8988T (cell line): ENCODE measurements around the gene EMC7.
"Not testable (repeated sequence)": the region's sequence is repeated elsewhere in the genome, so short reads cannot be mapped to it uniquely, and the experiment has no call there.

Experiments used
- DNase-seq: peaks from one replicate; pipeline ENCODE4 v3.0.0; 2011

EMC7 gene

GRCh38 chr15:34101366-34102174 is at the start of gene EMC7, which contains the start of gene PGBD4:
Gene EMC7, minus strand, starts transcription at chr15:34101862. Its CDS starts 23 bp downstream, at chr15:34101839.
Gene PGBD4, plus strand, starts transcription at chr15:34102083. Its CDS starts 449 bp downstream, at chr15:34102532.
- DNase-seq, result peak; percentile 51

- DNase-seq, result no peak
These were observed 45.9 kb upstream of the EMC7 start for GRCh38 chr15:34147371-34148140.

GRCh38 chr15:34133511-34133910 is 31.8 kb upstream of the EMC7 start:
- no peak for DNase-seq

- DNase-seq, result no peak
These were observed 31.2 kb upstream of the EMC7 start for GRCh38 chr15:34132881-34133280.

GRCh38 chr15:34128898-34129297 is 27.2 kb upstream of the EMC7 start:
- DNase-seq, result no peak

DNA sequence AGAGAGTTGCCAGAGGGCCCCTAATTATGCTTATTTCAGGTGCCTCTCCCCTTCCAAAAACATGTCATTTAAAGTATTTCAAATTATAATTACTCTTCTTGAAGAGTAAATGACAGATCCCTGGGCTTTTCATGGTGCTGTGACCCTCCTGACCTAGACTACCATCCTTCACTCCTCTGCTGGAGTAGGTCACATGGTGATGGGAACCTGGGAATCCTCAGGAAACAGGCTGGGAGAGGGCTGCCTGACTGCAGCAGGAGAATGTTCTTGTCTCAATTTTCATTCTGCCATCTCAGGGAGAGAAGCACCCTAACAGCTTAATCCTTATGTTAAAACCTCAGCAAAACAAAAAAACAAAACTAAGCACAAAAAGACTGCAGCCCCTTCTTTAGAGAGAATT is 24.9 kb upstream of the EMC7 start:
- DNase-seq, result no peak

GRCh38 chr15:34125945-34126344 is 24.3 kb upstream of the EMC7 start:
- no peak for DNase-seq

GRCh38 chr15:34124651-34125050 is 23.0 kb upstream of the EMC7 start:
- no peak for DNase-seq

GRCh38 chr15:34122771-34123183 is 21.1 kb upstream of the EMC7 start:
- DNase-seq, result no peak

- DNase-seq, result not testable (repeated sequence)
These were observed 20.1 kb upstream of the EMC7 start for GRCh38 chr15:34121786-34122185.

GRCh38 chr15:34120420-34120819 is 18.8 kb upstream of the EMC7 start:
- not testable (repeated sequence) for DNase-seq

DNA sequence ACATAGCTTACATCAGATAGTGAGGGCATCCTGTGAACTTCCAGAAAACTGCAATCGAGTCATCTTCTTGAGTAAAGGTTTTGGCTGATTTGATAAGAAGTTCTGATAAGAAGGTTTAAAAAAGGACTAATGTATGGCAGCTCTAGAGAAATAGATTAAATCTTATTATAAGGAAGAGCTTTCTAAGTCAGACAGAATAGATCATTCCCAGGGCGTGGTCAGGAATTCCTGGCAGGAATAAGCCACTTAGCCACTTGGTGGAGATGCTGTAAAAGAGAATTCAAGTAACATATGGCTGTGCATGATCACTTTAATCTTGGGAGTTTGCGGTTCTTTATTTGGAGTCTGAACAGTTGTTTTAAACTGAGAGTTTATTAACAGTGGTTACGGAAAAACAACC is 17.6 kb upstream of the EMC7 start:
- no peak for DNase-seq

DNA sequence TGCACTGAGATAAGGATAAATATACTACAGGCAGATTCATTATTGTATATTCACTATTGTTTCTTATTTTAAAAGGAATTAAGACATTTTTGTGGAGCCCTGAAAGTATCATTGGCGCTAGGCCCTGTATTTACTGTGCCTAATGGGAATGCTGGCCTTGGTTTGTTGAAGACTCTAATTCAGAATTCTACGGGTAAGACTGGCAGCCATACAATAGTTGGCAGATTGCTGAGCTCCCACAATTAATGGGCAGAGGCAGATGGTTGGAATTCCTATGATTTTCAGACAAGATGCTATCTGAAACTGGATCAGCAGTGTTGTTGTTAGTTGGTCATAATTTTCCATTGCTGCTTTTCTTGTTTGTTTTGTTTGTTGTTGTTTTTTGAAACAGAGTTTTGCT is 15.0 kb upstream of the EMC7 start:
- no peak for DNase-seq

- DNase-seq, result no peak
These were observed 13.1 kb upstream of the EMC7 start for GRCh38 chr15:34114739-34115138.

GRCh38 chr15:34114215-34114614 is 12.6 kb upstream of the EMC7 start:
- no peak for DNase-seq

GRCh38 chr15:34111488-34111887 is 9.8 kb upstream of the EMC7 start:
- no peak for DNase-seq

DNA sequence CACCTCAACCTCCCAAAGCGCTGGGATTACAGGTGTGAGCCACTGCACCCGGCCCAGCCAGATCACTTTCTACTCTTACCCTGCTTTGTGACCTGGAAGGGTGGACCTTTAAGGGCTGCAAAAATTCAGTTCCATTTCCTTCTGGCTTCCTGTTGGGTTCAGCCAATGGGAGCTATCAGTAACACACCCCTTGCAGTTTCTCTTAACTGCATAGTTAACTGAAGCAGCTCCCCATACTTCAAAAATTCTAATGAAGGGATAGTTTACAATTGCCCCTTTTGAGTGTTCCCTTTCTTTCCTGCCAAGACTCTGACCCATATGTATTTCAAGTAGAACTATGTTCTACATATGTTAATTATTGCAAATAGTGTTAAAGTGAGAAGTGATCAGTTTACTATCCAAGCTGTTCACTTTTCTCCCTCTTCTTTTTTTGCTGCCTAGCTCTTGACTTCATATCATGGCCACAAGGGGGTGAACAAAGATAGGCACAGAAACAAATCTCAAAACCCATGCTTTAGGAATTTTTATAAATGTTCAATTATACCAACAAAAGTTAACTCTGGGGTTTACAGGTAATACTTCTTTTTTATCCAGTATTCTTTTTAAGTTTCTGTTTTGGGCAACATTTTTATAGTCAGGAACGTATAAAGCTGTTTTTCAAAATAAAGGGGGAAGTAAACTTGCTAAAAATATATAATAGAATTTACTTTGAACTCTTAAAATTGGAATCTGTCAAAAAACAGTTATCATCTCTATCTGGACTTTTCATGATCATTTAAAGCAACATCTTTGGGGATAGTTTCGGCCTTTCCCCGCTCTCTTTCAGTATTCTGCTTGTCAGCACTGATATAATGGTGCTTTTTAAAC is 8.4 kb upstream of the EMC7 start:
- no peak for DNase-seq

GRCh38 chr15:34107315-34107714 is 5.7 kb upstream of the EMC7 start:
- DNase-seq, result no peak

DNA sequence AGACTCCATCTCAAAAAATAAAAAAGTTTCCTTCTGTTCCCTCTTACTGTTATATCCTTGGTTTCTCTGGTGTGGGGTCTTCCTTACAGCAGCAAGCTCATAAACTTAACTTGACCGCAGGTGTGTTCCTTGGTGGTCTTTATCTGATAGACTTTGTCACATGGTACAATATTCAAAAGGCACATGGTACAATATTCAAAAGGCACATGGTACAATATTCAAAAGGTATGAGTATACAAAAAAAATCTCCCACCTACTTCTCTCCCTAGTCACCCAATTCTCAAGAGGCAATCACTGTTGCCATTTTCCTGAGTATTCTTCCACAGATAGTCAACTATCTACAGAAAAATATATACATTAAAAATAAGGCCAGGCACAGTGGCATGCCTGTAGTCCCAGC is 4.8 kb upstream of the EMC7 start:
- no peak for DNase-seq

GRCh38 chr15:34102175-34102925 is 688 bp upstream of the EMC7 start:
- no peak for DNase-seq

- DNase-seq, result no peak
These were observed 1.7 kb downstream of the EMC7 start for GRCh38 chr15:34099914-34100313.

- no peak for DNase-seq
These were observed 15.9 kb downstream of the EMC7 start for GRCh38 chr15:34085746-34086145.
